Liver (tissue), 9 donors: Measurements from ENCODE around the gene GLYAT. TPM values are rescaled to one million over a fixed set of nuclear protein-coding genes. Genes with fewer than 3 reads are reported as not detected.

Source experiments
- DNase-seq: peaks from one replicate; pipeline ENCODE4 v3.0.0-alpha.2; 2017; ENCODE audit warnings: low spot score
- H3K27ac ChIP-seq, 2 donors: one replicate each; pipeline ENCODE4 v1.7.0; 2013; ENCODE audit warnings: inconsistent platforms in 2 of 2, low read length in 2 of 2, control low read depth in 1 of 2, low read depth in 1 of 2, mild to moderate bottlenecking in 1 of 2
- H3K27me3 ChIP-seq, 4 donors: one replicate each; pipeline versions ENCODE4 v1.6.1 to v1.7.0; 2013; ENCODE audit warnings: low read length in 3 of 4, inconsistent platforms in 1 of 4, mild to moderate bottlenecking in 1 of 4, moderate library complexity in 1 of 4; ENCODE audit not compliant: control insufficient read depth in 4 of 4, insufficient read depth in 4 of 4
- H3K36me3 ChIP-seq, 4 donors: one replicate each; pipeline versions ENCODE4 v1.6.1 to v1.7.0; 2013; ENCODE audit warnings: low read length in 3 of 4, mild to moderate bottlenecking in 3 of 4, low read depth in 1 of 4, moderate library complexity in 1 of 4; ENCODE audit not compliant: control insufficient read depth in 4 of 4, insufficient read depth in 3 of 4
- H3K4me1 ChIP-seq, 4 donors: one replicate each; pipeline versions ENCODE4 v1.6.1 to v1.7.0; 2013; ENCODE audit warnings: low read length in 3 of 4, mild to moderate bottlenecking in 3 of 4, moderate library complexity in 1 of 4; ENCODE audit not compliant: control insufficient read depth in 4 of 4, insufficient read depth in 4 of 4
- H3K4me3 ChIP-seq, 3 donors: one replicate each; pipeline versions ENCODE4 v1.6.1 to v1.7.0; 2013; ENCODE audit warnings: low read length in 3 of 3, control low read depth in 1 of 3, low read depth in 1 of 3, mild to moderate bottlenecking in 1 of 3
- H3K9ac ChIP-seq, 2 donors: one replicate each; pipeline ENCODE4 v1.7.0; 2013; ENCODE audit warnings: low read length in 2 of 2, mild to moderate bottlenecking in 2 of 2, moderate library complexity in 2 of 2, control low read depth in 1 of 2, low read depth in 1 of 2
- H3K9me3 ChIP-seq, 4 donors: one replicate each; pipeline versions ENCODE4 v1.6.1 to v1.7.0; 2013; ENCODE audit warnings: low read length in 3 of 4; ENCODE audit not compliant: control insufficient read depth in 4 of 4
- ATF3 ChIP-seq: IDR thresholded peaks from 2 replicates; pipeline ENCODE4 v1.6.1; 2016; ENCODE audit warnings: antibody characterized with exemption
- CTCF ChIP-seq: fragments of 150-350 bp; IDR thresholded peaks from 2 replicates; pipeline ENCODE4 v1.5.1; 2017; ENCODE audit warnings: improper control_type of control experiment, low read depth, low read length; ENCODE audit not compliant: missing input control
- EGR1 ChIP-seq, 2 donors: IDR thresholded peaks; 2 replicates each; pipeline ENCODE4 v1.6.1; 2016 to 2018; ENCODE audit warnings: antibody characterized with exemption in 2 of 2, low read depth in 2 of 2
- FOXA1 ChIP-seq: IDR thresholded peaks from 2 replicates; pipeline ENCODE4 v1.6.1; 2016; ENCODE audit warnings: antibody characterized with exemption
- GABPA ChIP-seq, 2 donors: IDR thresholded peaks in 1 of 2; conservative IDR thresholded peaks in 1 of 2; 2 replicates each; pipeline ENCODE4 v1.6.1; 2016; ENCODE audit warnings: antibody characterized with exemption in 2 of 2, mild to moderate bottlenecking in 1 of 2, moderate library complexity in 1 of 2
- HNF4A ChIP-seq, 2 donors: conservative IDR thresholded peaks; 2 replicates each; pipeline ENCODE4 v1.6.1; 2016; ENCODE audit warnings: antibody characterized with exemption in 2 of 2, mild to moderate bottlenecking in 2 of 2
- HNF4G ChIP-seq: IDR thresholded peaks from 2 replicates; pipeline ENCODE4 v1.6.1; 2016; ENCODE audit warnings: antibody characterized with exemption
- JUND ChIP-seq, 2 donors: IDR thresholded peaks; 2 replicates each; pipeline ENCODE4 v1.6.1; 2016; ENCODE audit warnings: antibody characterized with exemption in 2 of 2
- MAX ChIP-seq: IDR thresholded peaks from 2 replicates; pipeline ENCODE4 v1.6.1; 2016; ENCODE audit warnings: antibody characterized with exemption
- NR2F2 ChIP-seq: IDR thresholded peaks from 2 replicates; pipeline ENCODE4 v1.6.1; 2016; ENCODE audit warnings: antibody characterized with exemption
- RAD21 ChIP-seq, 2 donors: IDR thresholded peaks; 2 replicates each; pipeline ENCODE4 v1.6.1; 2016; ENCODE audit warnings: antibody characterized with exemption in 2 of 2, mild to moderate bottlenecking in 2 of 2
- REST ChIP-seq: IDR thresholded peaks from 2 replicates; pipeline ENCODE4 v1.6.1; 2016; ENCODE audit warnings: antibody characterized with exemption, mild to moderate bottlenecking
- RXRA ChIP-seq, 2 donors: IDR thresholded peaks; 2 replicates each; pipeline ENCODE4 v1.6.1; 2017 to 2018; ENCODE audit warnings: antibody characterized with exemption in 2 of 2, mild to moderate bottlenecking in 1 of 2
- SP1 ChIP-seq: IDR thresholded peaks from 2 replicates; pipeline ENCODE4 v1.6.1; 2018; ENCODE audit warnings: antibody characterized with exemption, mild to moderate bottlenecking
- TAF1 ChIP-seq: conservative IDR thresholded peaks from 2 replicates; pipeline ENCODE4 v1.6.1; 2016; ENCODE audit warnings: antibody characterized with exemption, mild to moderate bottlenecking
- YY1 ChIP-seq: IDR thresholded peaks from 2 replicates; pipeline ENCODE4 v1.6.1; 2016; ENCODE audit warnings: antibody characterized with exemption, mild to moderate bottlenecking
- ZBTB33 ChIP-seq: IDR thresholded peaks from 2 replicates; pipeline ENCODE4 v1.6.1; 2016; ENCODE audit warnings: antibody characterized with exemption
- WGBS: extraction: QIAGEN DNeasy Blood & Tissue Kit; methylation state at CpG from one replicate; pipeline ENCODE4 v1.1.7; 2013; 5-methylcytosine and 5-hydroxymethylcytosine counted together
- polyA plus RNA-seq, 2 donors: library from polyadenylated mRNA; stranded (reverse) in 1 of 2; unstranded in 1 of 2; fragments of 200-250 nt in 1 of 2; fragments of >200 nt in 1 of 2; fragmentation: Nextera tagmentation in 1 of 2; extraction: Ambion mirVana in 1 of 2; gene quantifications; one replicate each; pipeline versions ENCODE4 v1.2.1 to v1.2.3, GENCODE V29; 2013 to 2015
- total RNA-seq, 2 donors: library from RNA; depleted of rRNA; stranded (reverse); fragments of >200 nt; gene quantifications; one replicate each; pipeline ENCODE4 v1.2.3, GENCODE V29; 2014
- donor health status: healthy.
- donor health status: healthy.
- donor health status: healthy.
- donor health status: healthy.
- donor health status: healthy.

Gene GLYAT
- total and polyA plus RNA-seq, 4 donors: 5.6 to 181 (median 110) TPM

- DNase-seq: no peak
- Histone ChIP-seq H3K9ac (no peak overlapping the region), H3K27ac (no peak overlapping the region), H3K4me3 (no peak overlapping the region), H3K36me3 (no peaks in the 10 kb centered on the region), H3K4me1 (peaks cover 0 to 14% (median 4%) of the 10 kb centered on the region in 4 donors), H3K9me3 (no peaks in the 10 kb centered on the region), H3K27me3 (no peaks in the 10 kb centered on the region)
- WGBS: 95% methylated on average over 5 of the region's 5 CpGs
- TF ChIP-seq HNF4G (no peak), FOXA1 (no peak), HNF4A (conservative IDR thresholded peaks at IDR 0.05) (no peak), ZBTB33 (no peak), CTCF (no peak)
Measured at GRCh38 chr11:58772329-58773285, 40.9 kb upstream of the GLYAT start.

- no peak overlapping the region for H3K4me3 ChIP-seq
- H3K9ac ChIP-seq: no peak overlapping the region
- WGBS: 83% methylated on average over 3 of the region's 3 CpGs
- peaks cover 0 to 18% (median 4%) of the 10 kb centered on the region in 4 donors for H3K4me1 ChIP-seq
- H3K9me3 ChIP-seq: no peaks in the 10 kb centered on the region
- DNase-seq: no peak
- no peaks in the 10 kb centered on the region for H3K27me3 ChIP-seq
- no peak overlapping the region for H3K27ac ChIP-seq
- H3K36me3 ChIP-seq: no peaks in the 10 kb centered on the region
- TF ChIP-seq RAD21 (IDR thresholded peaks at IDR 0.05) (no peak), RXRA (IDR thresholded peaks at IDR 0.05) (no peak), ATF3 (no peak), ZBTB33 (no peak), MAX (no peak), TAF1 (no peak), HNF4A (conservative IDR thresholded peaks at IDR 0.05) (no peak), JUND (IDR thresholded peaks at IDR 0.05) (no peak), REST (no peak), FOXA1 (no peak), SP1 (no peak), CTCF (no peak), NR2F2 (no peak), HNF4G (no peak), YY1 (no peak), EGR1 (IDR thresholded peaks at IDR 0.05; ENCODE audit: low read depth in 2 of 2) (no peak), GABPA (IDR thresholded peaks at IDR 0.05 in 1 of 2, conservative IDR thresholded peaks at IDR 0.05 in 1 of 2) (no peak)
Measured at GRCh38 chr11:58771458-58771855, 39.7 kb upstream of the GLYAT start.
